ENCODE measurements around the gene PRR35.

PRR35 gene

GRCh38 chr16:523097-523741 is 37.0 kb upstream of the PRR35 start:
- ChIA-PET CTCF (interaction anchor here (1.8 kb wide), 1 partner anchor 9 kb away, joined by 5 read pairs; no protein-coding TSS in a partner anchor), POLR2A (no interaction called here)
- no peak for DNase-seq (ENCODE audit: extremely low spot score)
- TF ChIP-seq CTCF (IDR thresholded peaks at IDR 0.05; ENCODE audit: control extremely low read depth, extremely low read depth, low read depth, missing control alignments) = no peak

- TF ChIP-seq CTCF (IDR thresholded peaks at IDR 0.05; ENCODE audit: control extremely low read depth, extremely low read depth, low read depth, missing control alignments) = no peak
- ChIA-PET CTCF (no interaction called here), POLR2A (no interaction called here)
- no peak for DNase-seq (ENCODE audit: extremely low spot score)
These were observed 35.7 kb upstream of the PRR35 start for GRCh38 chr16:524274-525040.

- no peak for TF ChIP-seq CTCF (IDR thresholded peaks at IDR 0.05; ENCODE audit: control extremely low read depth, extremely low read depth, low read depth, missing control alignments)
- no peak for DNase-seq (ENCODE audit: extremely low spot score)
- ChIA-PET CTCF (no interaction called here), POLR2A (no interaction called here)
These were observed 35.1 kb upstream of the PRR35 start for GRCh38 chr16:525123-525519.

GRCh38 chr16:525520-526180 is 34.5 kb upstream of the PRR35 start:
- TF ChIP-seq CTCF (IDR thresholded peaks at IDR 0.05; ENCODE audit: control extremely low read depth, extremely low read depth, low read depth, missing control alignments) = peak; percentile 27
- peak; percentile 67 for DNase-seq (ENCODE audit: extremely low spot score)
- ChIA-PET POLR2A (no interaction called here), CTCF (interaction anchor here (1.4 kb wide), 1 partner anchor 53 kb away, joined by 3 read pairs; no protein-coding TSS in a partner anchor)

- no peak for TF ChIP-seq CTCF (IDR thresholded peaks at IDR 0.05; ENCODE audit: control extremely low read depth, extremely low read depth, low read depth, missing control alignments)
- CTCF ChIA-PET = interaction anchor here (1.4 kb wide), 1 partner anchor 52 kb away, joined by 3 read pairs; no protein-coding TSS in a partner anchor
- DNase-seq (ENCODE audit: extremely low spot score) = no peak
- POLR2A ChIA-PET = no interaction called here
These were observed 33.8 kb upstream of the PRR35 start for GRCh38 chr16:526181-527014.

Measured in GM10248 (cell line).